Measurements from ENCODE around the gene DDN.

Gene DDN

DNA sequence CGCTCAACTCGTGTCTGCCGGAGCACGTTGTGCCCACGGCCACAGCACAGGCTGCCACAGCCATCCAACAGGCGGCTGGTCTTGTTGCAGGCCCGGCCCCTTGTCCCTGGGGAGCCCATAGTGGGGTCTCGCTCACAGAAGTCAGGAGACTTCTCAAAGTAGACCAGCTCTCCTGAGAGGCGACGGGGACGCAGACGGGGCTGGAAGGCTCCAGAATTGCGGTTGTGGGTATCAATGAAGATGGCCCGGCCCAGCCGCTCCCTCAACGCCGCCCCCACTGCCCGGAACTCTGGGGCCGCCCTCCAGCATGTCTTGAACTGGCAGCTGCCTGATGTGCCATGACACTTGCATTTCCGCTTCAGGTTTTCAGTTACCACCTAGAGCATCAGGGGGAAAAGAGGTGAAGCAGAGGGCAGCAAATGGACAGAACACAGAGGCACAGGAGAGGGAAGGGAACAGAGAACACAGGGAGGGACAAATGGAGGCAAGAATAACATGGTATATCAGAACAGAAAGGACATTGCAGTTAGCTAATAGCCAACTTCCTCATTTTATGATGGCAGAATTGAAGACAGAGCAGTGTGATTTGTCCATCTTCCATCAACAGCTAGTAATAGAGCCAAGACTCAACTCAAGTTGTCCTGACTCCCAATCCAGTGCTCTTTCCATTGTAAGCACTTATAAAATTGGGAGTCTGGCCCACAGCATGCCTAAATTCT lies 32.8 kb downstream of the DDN start:
- DNase-seq (ENCODE audit: low spot score), result no peak

DNA sequence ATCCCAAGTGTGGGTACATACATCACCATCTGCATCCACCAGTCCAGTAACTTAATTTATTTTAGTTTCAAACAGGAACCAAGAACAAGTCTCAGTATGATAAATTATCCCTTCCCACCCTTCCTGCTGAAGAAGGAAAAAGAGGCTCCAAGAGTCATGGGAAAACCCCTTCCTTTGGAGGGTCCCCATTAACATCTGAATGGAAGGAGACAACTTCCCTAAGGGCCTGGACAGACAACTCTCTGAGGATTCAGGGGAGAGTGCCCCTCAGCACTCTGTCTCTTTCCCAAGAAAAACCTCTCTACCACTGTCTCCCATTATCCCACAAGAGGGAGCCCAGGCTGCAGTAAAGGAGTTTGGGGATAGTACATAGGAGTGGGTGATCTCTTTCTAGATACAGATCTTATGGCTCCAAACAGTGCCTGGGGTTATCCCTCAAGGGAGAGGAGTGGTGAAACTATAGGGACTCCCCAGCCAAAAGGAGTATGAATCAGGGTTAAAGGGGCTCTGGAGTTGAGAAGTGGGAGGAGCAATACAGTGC lies 33.8 kb downstream of the DDN start:
- no peak for DNase-seq (ENCODE audit: low spot score)

DNA sequence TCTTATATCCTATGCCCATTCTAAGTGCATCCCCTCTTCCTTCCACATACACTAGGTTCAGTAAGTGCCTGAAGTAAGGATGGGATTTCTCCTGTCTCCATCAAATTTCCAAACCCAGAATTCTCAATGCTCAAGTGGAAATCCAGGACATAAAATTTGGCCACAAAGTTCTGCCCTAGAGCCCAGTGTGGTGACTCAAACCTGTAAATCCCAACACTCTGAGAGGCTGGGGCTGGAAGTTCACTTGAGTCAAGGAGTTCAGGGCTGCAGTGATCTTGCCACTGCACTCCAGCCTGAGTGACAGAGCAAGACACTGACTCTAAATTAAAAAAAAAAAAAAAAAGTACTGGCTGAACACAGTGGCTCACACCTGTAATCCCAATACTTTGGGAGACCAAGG lies 37.4 kb downstream of the DDN start:
- DNase-seq (ENCODE audit: low spot score), result no peak

DNA sequence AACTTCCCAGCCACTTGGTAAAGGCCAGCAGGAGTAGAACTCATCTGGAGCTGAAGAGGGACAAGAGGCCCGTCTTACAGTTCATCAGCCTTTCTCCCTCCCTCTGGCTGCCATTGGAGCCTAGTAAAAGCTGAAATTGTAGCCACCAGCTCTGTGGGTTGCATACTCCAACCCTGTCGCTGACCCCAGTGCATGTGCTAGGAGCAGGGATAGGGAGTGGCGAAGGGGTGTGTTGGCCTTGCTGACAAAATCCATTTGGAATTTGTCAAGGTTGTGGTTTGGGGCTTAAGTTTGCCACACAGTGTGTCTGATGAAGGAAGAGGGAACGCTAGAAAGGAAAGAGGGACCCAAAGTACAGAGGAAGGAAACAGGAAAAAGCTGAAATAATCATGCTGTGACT lies 37.8 kb downstream of the DDN start:
- no peak for DNase-seq (ENCODE audit: low spot score)

GRCh38 chr12:48960834-48961233 lies 38.3 kb downstream of the DDN start:
- DNase-seq (ENCODE audit: low spot score), result no peak

DNA sequence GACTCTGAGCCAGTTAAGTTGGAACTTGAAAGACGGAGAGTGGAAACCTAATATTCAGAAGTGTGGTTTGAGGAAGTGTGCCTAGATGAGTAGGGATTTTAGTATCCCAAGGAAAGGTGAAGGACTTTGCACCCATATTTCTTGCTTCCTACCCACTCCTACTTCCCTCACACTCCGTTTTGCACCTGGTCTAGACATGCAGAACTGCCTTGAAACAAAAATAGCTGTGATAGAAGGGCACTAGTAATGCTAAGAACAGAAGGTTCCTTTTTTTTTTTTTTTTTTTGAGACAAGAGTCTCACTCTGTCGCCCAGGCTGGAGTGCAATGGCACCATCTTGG lies 41.2 kb downstream of the DDN start:
- DNase-seq (ENCODE audit: low spot score), result no peak

GRCh38 chr12:48957141-48958048 lies 41.8 kb downstream of the DDN start, which contains the start of gene ARF3:
Gene ARF3 (minus strand): TSS chr12:48957487. CDS start chr12:48941095, 16,392 bp downstream.
- DNase-seq (ENCODE audit: low spot score), result peak; percentile 95

- DNase-seq (ENCODE audit: low spot score), result peak; percentile 39
These were observed 42.7 kb downstream of the DDN start for GRCh38 chr12:48956279-48957140.

- DNase-seq (ENCODE audit: low spot score), result no peak
These were observed 44.2 kb downstream of the DDN start for GRCh38 chr12:48954841-48955501.

GRCh38 chr12:48954061-48954460 lies 45.1 kb downstream of the DDN start:
- DNase-seq (ENCODE audit: low spot score), result no peak

DNA sequence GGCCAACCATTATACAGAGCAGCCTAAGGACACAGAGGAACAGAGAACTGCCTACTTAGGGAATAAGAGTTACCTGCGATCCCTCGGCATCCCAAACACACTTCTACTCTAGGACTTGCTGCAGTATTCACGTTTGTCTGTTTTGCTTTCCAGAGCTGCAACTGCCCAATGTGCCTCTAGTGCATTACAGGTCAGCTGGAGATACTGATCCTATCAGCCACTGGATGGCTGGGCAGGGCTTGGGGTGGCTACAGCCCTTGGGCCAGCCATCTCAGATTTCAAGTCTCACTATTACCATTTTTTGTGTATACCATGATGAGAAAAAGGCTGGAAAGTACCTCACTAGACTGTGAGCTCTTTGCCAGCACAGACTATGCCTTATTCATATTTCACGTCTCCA lies 46.5 kb downstream of the DDN start:
- DNase-seq (ENCODE audit: low spot score), result no peak

DNA sequence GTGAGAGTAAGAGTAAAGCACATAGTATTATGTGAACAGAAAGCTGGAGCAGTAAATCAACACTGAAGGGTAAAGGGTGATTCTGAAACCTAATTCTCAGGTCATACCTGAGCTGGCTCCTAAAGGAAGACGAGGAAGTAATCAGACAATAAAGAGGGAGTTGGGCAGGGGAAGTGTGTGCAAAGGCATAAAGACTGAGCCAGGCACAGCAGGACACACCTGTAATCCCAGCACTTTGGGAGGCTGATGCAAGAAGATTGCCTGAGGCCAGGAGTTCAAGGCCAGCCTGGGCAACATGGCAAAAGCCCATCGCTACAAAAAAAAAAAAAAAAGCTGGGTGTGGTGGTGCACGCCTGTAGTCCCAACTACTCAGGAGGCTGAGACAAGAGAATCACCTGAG lies 51.4 kb downstream of the DDN start:
- no peak for DNase-seq (ENCODE audit: low spot score)

GRCh38 chr12:48946943-48947342 lies 52.2 kb downstream of the DDN start:
- DNase-seq (ENCODE audit: low spot score), result no peak

DNA sequence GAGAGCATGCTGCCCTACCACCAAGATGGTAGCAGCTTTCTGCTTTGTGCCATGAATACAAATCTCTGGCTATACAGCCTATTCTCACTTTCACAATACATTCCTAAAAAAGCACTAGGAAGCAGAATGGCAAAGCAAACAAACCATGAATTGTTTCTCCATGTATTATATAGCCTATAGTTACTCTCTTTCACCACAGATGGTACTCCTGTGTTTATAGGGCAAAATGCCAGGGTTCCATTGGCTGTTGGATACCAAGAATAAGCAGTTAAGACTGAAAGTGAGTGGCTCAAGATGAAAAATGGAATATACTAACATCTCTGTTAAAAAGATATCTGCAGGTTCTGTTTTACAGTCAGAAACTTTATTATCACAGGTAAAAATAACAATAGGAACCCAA lies 53.0 kb downstream of the DDN start:
- no peak for DNase-seq (ENCODE audit: low spot score)

Measured in HuH-7.5 (cell line).